HG03354 (cell line): Measurements from ENCODE around the gene PXN.
"Not testable (repeated sequence)": the region's sequence is repeated elsewhere in the genome, so short reads cannot be mapped to it uniquely, and the experiment has no call there.

ENCODE experiments used
- ATAC-seq: cut with Tn5 transposase; IDR thresholded peaks from one replicate; pipeline ENCODE4 v1.9.1; 2021; ENCODE audit warnings: mild to moderate bottlenecking; ENCODE audit not compliant: unreplicated experiment, poor library complexity, severe bottlenecking

The PXN gene

GRCh38 chr12:120263748-120264085 lies 1.8 kb downstream of the PXN start:
- no peak for ATAC-seq

GRCh38 chr12:120262852-120263747 lies 2.4 kb downstream of the PXN start:
- ATAC-seq: no peak

- ATAC-seq: no peak
Observed at GRCh38 chr12:120261951-120262851, 3.3 kb downstream of the PXN start.

- no peak for ATAC-seq
Observed at GRCh38 chr12:120260607-120261006, 4.9 kb downstream of the PXN start.

GRCh38 chr12:120259418-120260202 lies 5.9 kb downstream of the PXN start:
- ATAC-seq: no peak

GRCh38 chr12:120258323-120258896 lies 7.1 kb downstream of the PXN start:
- no peak for ATAC-seq

- no peak for ATAC-seq
Observed at GRCh38 chr12:120257041-120257821, 8.3 kb downstream of the PXN start.

- ATAC-seq: no peak
Observed at GRCh38 chr12:120254809-120255208, 10.7 kb downstream of the PXN start.

- not testable (repeated sequence) for ATAC-seq
Observed at GRCh38 chr12:120253313-120253712, 12.2 kb downstream of the PXN start.

GRCh38 chr12:120252071-120252906 lies 13.2 kb downstream of the PXN start:
- no peak for ATAC-seq

GRCh38 chr12:120251364-120252070 lies 14.0 kb downstream of the PXN start:
- not testable (repeated sequence) for ATAC-seq

- no peak for ATAC-seq
Observed at GRCh38 chr12:120249875-120250795, 15.4 kb downstream of the PXN start.

GRCh38 chr12:120249266-120249874 lies 16.2 kb downstream of the PXN start:
- ATAC-seq: no peak

GRCh38 chr12:120247621-120248030 lies 17.9 kb downstream of the PXN start:
- ATAC-seq: no peak

GRCh38 chr12:120247183-120247582 lies 18.3 kb downstream of the PXN start:
- ATAC-seq: no peak

- ATAC-seq: not testable (repeated sequence)
Observed at GRCh38 chr12:120246705-120247104, 18.8 kb downstream of the PXN start.
